DMS 273 (cell line): ENCODE data around the gene TINAG.

ENCODE experiments used
- DNase-seq: peaks from one replicate; lab custom pipeline; 2025; ENCODE audit not compliant: unreplicated experiment; lab: John Stamatoyannopoulos, UW

TINAG gene

GRCh38 chr6:54419885-54420284 lies 111.6 kb downstream of the TINAG start:
- no peak for DNase-seq

- DNase-seq, result no peak
Observed at GRCh38 chr6:54426995-54427394, 118.8 kb downstream of the TINAG start.

- no peak for DNase-seq
Observed at GRCh38 chr6:54427396-54427937, 119.2 kb downstream of the TINAG start.

GRCh38 chr6:54428431-54428830 lies 120.2 kb downstream of the TINAG start:
- no peak for DNase-seq

GRCh38 chr6:54431466-54431865 lies 123.2 kb downstream of the TINAG start:
- no peak for DNase-seq
